ENCODE results near the gene JAZF1. TPM values are rescaled to one million over a fixed set of nuclear protein-coding genes. Genes with fewer than 3 reads are reported as not detected.

JAZF1 gene
- total RNA-seq, 2 experiments from 2014 or later = 2.1 to 2.8 TPM

- ATAC-seq (no peak), DNase-seq (no peak)
- no peak overlapping the region for H3K27ac Mint-ChIP-seq
- CTCF ChIA-PET = no interaction called here
- no peaks in the 10 kb centered on the region for H3K27me3 Mint-ChIP-seq
- no peaks in the 10 kb centered on the region for H3K9me3 Mint-ChIP-seq (ENCODE audit: low read depth)
- no peaks in the 10 kb centered on the region for H3K4me1 Mint-ChIP-seq
- H3K4me3 Mint-ChIP-seq = no peak overlapping the region
- peaks cover 10% of the 10 kb centered on the region for H3K36me3 Mint-ChIP-seq
Measured at GRCh38 chr7:27826357-27826756, 354.2 kb downstream of the JAZF1 start.

DNA sequence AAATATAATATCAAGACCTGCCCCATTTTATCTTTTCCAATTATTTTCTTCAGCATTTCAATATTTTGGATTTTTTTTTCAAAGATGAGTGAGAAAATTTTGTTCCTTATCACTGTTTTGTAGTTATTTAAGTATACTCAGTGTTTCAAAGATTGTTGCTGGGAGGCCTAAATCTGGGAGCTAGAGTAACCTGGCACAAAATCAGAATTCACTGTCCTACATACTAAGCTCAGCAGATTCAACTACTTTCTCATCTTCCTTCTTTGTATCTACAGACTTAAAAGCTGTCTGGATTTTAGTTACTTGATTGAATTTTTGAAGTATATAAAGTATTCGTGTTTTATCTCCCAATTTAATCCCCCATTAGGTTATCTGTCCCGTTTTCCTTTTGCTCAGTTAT, 354.7 kb downstream of the JAZF1 start:
- no peaks in the 10 kb centered on the region for H3K9me3 Mint-ChIP-seq (ENCODE audit: low read depth)
- no peaks in the 10 kb centered on the region for H3K4me1 Mint-ChIP-seq
- no peak overlapping the region for H3K4me3 Mint-ChIP-seq
- H3K36me3 Mint-ChIP-seq = peaks cover 10% of the 10 kb centered on the region
- CTCF ChIA-PET = no interaction called here
- DNase-seq (no peak), ATAC-seq (no peak)
- no peaks in the 10 kb centered on the region for H3K27me3 Mint-ChIP-seq
- no peak overlapping the region for H3K27ac Mint-ChIP-seq

- no peak overlapping the region for H3K27ac Mint-ChIP-seq
- ATAC-seq (no peak), DNase-seq (no peak)
- CTCF ChIA-PET = no interaction called here
- H3K36me3 Mint-ChIP-seq = peaks cover 23% of the 10 kb centered on the region
- H3K9me3 Mint-ChIP-seq (ENCODE audit: low read depth) = no peaks in the 10 kb centered on the region
- H3K4me3 Mint-ChIP-seq = no peak overlapping the region
- H3K4me1 Mint-ChIP-seq = no peaks in the 10 kb centered on the region
- H3K27me3 Mint-ChIP-seq = no peaks in the 10 kb centered on the region
Measured at GRCh38 chr7:27822245-27822644, 358.4 kb downstream of the JAZF1 start.

- Mint-ChIP-seq H3K27me3 (no peaks in the 10 kb centered on the region), H3K9me3 (ENCODE audit: low read depth) (no peaks in the 10 kb centered on the region), H3K36me3 (peaks cover 10% of the 10 kb centered on the region), H3K4me1 (no peaks in the 10 kb centered on the region), H3K27ac (no peak overlapping the region), H3K4me3 (no peak overlapping the region)
- CTCF ChIA-PET = interaction anchor here (0.7 to 1.3 kb wide), 3 partner anchors 8 to 112 kb away, joined by 3 to 4 read pairs (median 3); no protein-coding TSS in a partner anchor
- DNase-seq (no peak), ATAC-seq (no peak)
Measured at GRCh38 chr7:27812706-27813105, 367.9 kb downstream of the JAZF1 start.

GRCh38 chr7:27810186-27810585, 370.4 kb downstream of the JAZF1 start:
- CTCF ChIA-PET = no interaction called here
- Mint-ChIP-seq H3K9me3 (ENCODE audit: low read depth) (no peaks in the 10 kb centered on the region), H3K27me3 (no peaks in the 10 kb centered on the region), H3K4me1 (no peaks in the 10 kb centered on the region), H3K4me3 (no peak overlapping the region), H3K36me3 (peaks cover 6% of the 10 kb centered on the region), H3K27ac (no peak overlapping the region)
- DNase-seq (no peak), ATAC-seq (no peak)

DNA sequence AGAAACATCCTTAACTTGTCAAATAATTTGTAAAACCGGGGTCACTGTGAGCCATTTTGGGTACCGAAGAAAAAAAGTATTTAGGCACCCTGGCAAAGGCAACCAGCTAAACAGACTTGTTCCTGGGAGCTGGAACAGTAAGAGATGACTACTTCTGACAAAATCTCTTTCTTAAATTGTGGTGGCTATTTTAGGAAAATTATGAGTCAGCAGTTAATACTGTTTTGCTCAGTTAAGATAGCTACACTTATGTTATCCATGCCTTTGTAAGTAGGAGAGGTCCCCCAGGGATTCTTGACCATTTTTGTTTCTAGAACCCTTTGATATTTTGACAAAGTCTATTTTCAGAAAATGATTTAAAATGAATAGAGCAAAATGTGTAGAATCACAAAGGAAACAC, 372.0 kb downstream of the JAZF1 start:
- CTCF ChIA-PET = no interaction called here
- H3K4me3 Mint-ChIP-seq = no peak overlapping the region
- H3K27me3 Mint-ChIP-seq = no peaks in the 10 kb centered on the region
- H3K36me3 Mint-ChIP-seq = peaks cover 1% of the 10 kb centered on the region
- no peak for ATAC-seq
- no peak for DNase-seq
- H3K4me1 Mint-ChIP-seq = no peaks in the 10 kb centered on the region
- no peaks in the 10 kb centered on the region for H3K9me3 Mint-ChIP-seq (ENCODE audit: low read depth)
- H3K27ac Mint-ChIP-seq = no peak overlapping the region

- no peak for DNase-seq
- Mint-ChIP-seq H3K4me3 (no peak overlapping the region), H3K9me3 (ENCODE audit: low read depth) (no peaks in the 10 kb centered on the region), H3K27ac (no peak overlapping the region), H3K36me3 (peaks cover 13% of the 10 kb centered on the region), H3K4me1 (no peaks in the 10 kb centered on the region), H3K27me3 (no peaks in the 10 kb centered on the region)
- ATAC-seq = no peak
- CTCF ChIA-PET = no interaction called here
Measured at GRCh38 chr7:27804139-27804538, 376.5 kb downstream of the JAZF1 start.

- Mint-ChIP-seq H3K36me3 (peaks cover 19% of the 10 kb centered on the region), H3K9me3 (ENCODE audit: low read depth) (no peaks in the 10 kb centered on the region), H3K4me1 (no peaks in the 10 kb centered on the region), H3K4me3 (no peak overlapping the region), H3K27ac (no peak overlapping the region), H3K27me3 (no peaks in the 10 kb centered on the region)
- ATAC-seq (no peak), DNase-seq (no peak)
- CTCF ChIA-PET = no interaction called here
Measured at GRCh38 chr7:27802999-27803398, 377.6 kb downstream of the JAZF1 start.

DNA sequence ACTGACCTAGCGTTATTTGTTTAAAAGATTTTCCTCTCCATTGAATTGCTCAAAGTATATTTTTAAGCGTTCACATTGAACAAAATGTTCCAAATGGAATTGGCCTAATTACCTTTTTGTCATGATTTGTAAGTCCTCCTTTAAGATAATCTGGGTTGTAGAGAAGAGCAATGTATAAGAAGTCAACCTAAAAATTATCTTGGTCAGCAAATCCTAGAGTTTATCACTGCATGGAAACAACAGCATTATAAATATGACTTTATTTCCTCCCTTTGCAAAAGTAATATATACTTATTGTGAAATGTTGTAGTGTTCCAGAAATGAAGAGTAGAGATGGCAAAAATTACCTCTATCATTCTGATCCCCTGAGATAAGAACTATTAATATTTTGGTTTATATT, 381.4 kb downstream of the JAZF1 start:
- H3K4me3 Mint-ChIP-seq = no peak overlapping the region
- H3K27ac Mint-ChIP-seq = no peak overlapping the region
- ATAC-seq = no peak
- H3K36me3 Mint-ChIP-seq = peaks cover 31% of the 10 kb centered on the region
- CTCF ChIA-PET = interaction anchor here (1.0 kb wide), 1 partner anchor 221 kb away, joined by 4 read pairs; no protein-coding TSS in a partner anchor
- H3K27me3 Mint-ChIP-seq = no peaks in the 10 kb centered on the region
- H3K4me1 Mint-ChIP-seq = no peaks in the 10 kb centered on the region
- no peaks in the 10 kb centered on the region for H3K9me3 Mint-ChIP-seq (ENCODE audit: low read depth)
- DNase-seq = no peak

- H3K4me3 Mint-ChIP-seq = no peak overlapping the region
- no peaks in the 10 kb centered on the region for H3K27me3 Mint-ChIP-seq
- DNase-seq (no peak), ATAC-seq (no peak)
- H3K4me1 Mint-ChIP-seq = no peaks in the 10 kb centered on the region
- peaks cover 40% of the 10 kb centered on the region for H3K36me3 Mint-ChIP-seq
- CTCF ChIA-PET = no interaction called here
- no peak overlapping the region for H3K27ac Mint-ChIP-seq
- no peaks in the 10 kb centered on the region for H3K9me3 Mint-ChIP-seq (ENCODE audit: low read depth)
Measured at GRCh38 chr7:27795977-27796376, 384.6 kb downstream of the JAZF1 start.

DNA sequence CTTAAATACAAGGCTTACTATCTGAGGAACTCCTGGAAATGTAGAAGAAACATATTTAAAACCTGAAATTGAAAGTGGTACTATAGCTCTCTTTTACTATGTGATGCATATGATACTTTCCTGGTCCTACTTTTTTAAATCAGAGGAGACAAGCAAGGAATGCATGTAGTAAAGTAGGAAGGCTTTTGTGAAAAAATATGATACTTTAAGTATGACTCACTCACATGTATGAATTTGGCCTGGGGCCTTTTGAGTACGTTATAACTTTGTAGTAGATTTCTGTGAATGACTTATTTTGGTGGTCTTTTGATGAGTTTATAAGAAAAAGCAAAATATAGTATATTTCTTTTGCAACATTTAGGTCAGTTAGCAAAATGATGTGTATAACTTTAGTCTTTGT, 386.8 kb downstream of the JAZF1 start:
- DNase-seq (no peak), ATAC-seq (no peak)
- Mint-ChIP-seq H3K9me3 (ENCODE audit: low read depth) (no peaks in the 10 kb centered on the region), H3K27ac (no peak overlapping the region), H3K36me3 (peaks cover 36% of the 10 kb centered on the region), H3K4me3 (no peak overlapping the region), H3K27me3 (no peaks in the 10 kb centered on the region), H3K4me1 (no peaks in the 10 kb centered on the region)
- CTCF ChIA-PET = no interaction called here

- no peaks in the 10 kb centered on the region for H3K9me3 Mint-ChIP-seq (ENCODE audit: low read depth)
- H3K4me3 Mint-ChIP-seq = no peak overlapping the region
- peaks cover 3% of the 10 kb centered on the region for H3K4me1 Mint-ChIP-seq
- no peak for ATAC-seq
- H3K36me3 Mint-ChIP-seq = peaks cover 34% of the 10 kb centered on the region
- H3K27me3 Mint-ChIP-seq = no peaks in the 10 kb centered on the region
- CTCF ChIA-PET = interaction anchor here (1.3 kb wide), 1 partner anchor 132 kb away, joined by 3 read pairs; no protein-coding TSS in a partner anchor
- no peak overlapping the region for H3K27ac Mint-ChIP-seq
- no peak for DNase-seq
Measured at GRCh38 chr7:27788437-27788836, 392.2 kb downstream of the JAZF1 start.

GRCh38 chr7:27784399-27785053, 396.1 kb downstream of the JAZF1 start:
- DNase-seq = no peak
- Mint-ChIP-seq H3K27ac (no peak overlapping the region), H3K27me3 (no peaks in the 10 kb centered on the region), H3K36me3 (peaks cover 22% of the 10 kb centered on the region), H3K4me3 (no peak overlapping the region), H3K4me1 (peaks cover 5% of the 10 kb centered on the region), H3K9me3 (ENCODE audit: low read depth) (no peaks in the 10 kb centered on the region)
- peak; percentile 57 for ATAC-seq
- CTCF ChIA-PET = interaction anchor here (0.8 to 3.7 kb wide), 7 partner anchors 9 to 590 kb away, joined by 3 to 17 read pairs (median 4); partner anchors contain the start of gene HIBADH

DNA sequence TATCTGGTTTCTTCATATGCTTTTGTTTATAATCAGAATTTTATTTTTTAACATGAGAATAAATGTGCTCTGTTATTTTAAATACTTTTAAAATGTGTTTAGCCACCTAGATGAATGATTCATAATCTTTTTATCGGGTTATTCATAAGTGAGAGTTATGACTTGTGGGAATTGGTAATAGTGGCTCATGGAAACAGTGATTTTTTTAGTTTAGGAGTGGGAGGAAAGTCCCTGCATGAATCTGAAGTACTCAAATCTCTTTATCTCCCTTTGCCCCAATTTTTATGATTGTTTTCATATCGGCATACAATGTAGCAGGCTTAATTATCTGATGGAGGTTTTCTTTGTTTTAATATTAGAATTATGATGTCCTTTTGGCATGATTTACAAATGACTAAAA, 397.7 kb downstream of the JAZF1 start:
- Mint-ChIP-seq H3K4me1 (peaks cover 5% of the 10 kb centered on the region), H3K27me3 (no peaks in the 10 kb centered on the region), H3K36me3 (peaks cover 20% of the 10 kb centered on the region), H3K27ac (no peak overlapping the region), H3K9me3 (ENCODE audit: low read depth) (no peaks in the 10 kb centered on the region), H3K4me3 (no peak overlapping the region)
- DNase-seq = no peak
- CTCF ChIA-PET = interaction anchor here (0.7 kb wide), 1 partner anchor 38 kb away, joined by 3 read pairs; no protein-coding TSS in a partner anchor
- ATAC-seq = no peak

All from activated CD8-positive, alpha-beta memory T cell treated with anti-CD3 and anti-CD28 coated beads, Interleukin-2, amount 10 ng/mL, durations not matched to agents 7 days and 5 days (primary cell).